ENCODE data around the gene IGFALS.
A peak's percentile ranks its signal among the peaks of the same experiment; 100 is the strongest.

IGFALS gene

DNA sequence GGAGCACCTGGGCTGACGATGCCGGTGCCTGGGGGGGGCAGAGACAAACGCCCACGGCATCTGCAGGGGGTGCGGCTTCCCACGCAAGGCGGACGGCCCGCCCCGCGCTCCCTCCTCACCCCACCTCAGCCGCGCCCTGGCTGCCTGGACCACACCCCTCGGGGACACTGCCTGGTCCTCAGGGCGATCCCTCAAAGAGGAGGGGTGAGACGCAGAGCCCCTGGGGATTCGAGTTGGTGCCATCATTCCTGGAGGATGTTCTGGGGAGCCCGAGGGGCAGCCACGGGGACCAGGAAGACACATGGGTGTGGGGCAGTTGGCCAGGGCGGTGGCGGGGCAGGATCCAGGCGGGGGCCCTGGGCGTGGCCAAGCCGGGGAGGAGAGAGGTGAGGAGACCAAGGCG is 3.9 kb downstream of the IGFALS start:
- no peak for DNase-seq (ENCODE audit: low spot score)

DNA sequence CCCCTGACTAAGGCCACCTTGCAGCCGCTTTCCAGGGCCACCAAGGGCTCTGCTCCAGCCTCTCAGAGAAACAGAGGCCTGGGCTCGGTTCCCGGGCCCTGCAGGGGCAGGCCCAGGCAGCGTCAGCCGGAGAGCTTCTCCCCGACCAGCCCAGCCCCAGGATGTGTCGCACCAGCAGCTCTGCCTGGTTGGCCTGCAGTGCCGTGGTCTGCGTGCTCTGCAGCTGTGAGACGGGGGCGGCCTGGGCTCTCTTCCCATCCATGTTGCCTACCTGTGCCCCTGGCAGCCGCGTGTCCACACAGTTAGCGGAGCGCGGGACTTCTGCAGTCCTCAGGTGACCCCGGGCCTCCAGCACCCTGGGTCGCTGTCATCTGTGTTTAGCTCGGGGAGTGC is 4.8 kb downstream of the IGFALS start:
- no peak for DNase-seq (ENCODE audit: low spot score)

DNA sequence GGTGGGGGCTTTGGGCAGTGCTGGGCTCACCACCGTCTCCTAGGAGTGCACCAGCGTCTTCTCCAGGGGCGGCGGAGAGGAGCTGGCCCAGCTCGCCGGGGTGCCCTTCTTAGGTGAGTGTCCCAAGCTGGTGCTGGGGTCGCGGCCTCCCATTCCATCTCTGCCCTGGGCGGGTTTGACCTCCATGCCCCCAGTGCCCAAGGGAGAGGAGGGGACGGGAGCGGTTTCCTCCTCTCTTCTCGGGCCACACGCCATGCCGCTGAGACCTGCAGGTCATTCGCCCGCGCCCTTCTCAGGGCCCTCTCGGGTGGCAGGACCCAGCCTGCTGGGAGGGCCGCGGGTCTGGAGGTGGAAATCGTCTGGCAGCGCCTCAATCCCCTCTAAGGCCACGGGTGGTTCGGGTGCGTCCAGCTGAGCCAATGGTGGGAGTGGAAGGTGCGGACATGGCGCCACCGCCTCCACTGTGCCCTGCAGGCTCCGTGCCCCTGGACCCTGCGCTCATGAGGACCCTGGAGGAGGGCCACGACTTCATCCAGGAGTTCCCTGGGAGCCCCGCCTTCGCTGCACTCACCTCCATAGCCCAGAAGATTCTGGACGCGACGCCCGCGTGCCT is 5.3 kb downstream of the IGFALS start:
- no peak for DNase-seq (ENCODE audit: low spot score)

DNA sequence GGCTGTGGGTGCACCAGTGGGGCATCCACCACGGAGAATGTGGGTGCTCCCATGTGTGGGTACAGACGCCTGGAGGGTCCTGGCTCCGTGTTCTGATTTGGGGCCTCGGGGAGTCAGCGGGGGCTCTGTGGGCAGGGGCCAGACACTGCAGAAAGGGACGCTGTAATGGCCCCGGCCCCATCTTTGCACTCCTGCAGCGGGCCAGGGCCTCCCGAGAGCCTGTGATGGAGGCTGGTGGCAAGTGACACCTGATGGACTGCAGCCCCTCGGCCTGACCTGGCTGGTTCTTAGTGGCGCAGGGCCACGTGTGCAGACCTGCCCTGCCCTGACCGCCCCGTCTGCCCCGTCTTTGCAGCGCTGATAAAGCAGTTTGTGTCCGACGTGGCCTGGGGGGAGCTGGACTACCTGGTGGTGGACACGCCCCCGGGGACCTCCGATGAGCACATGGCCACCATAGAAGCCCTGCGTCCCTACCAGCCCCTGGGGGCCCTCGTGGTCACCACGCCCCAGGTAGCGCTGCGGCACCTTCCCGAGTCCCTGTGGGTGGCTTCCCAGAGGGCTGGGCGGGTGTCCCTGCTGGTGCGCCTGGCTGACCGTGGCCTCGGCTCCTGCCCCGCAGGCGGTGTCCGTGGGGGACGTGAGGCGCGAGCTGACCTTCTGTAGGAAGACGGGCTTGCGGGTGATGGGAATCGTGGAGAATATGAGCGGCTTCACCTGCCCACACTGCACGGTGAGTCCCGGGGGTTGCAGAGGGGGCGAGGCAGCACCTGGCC is 6.0 kb downstream of the IGFALS start:
- no peak for DNase-seq (ENCODE audit: low spot score)

DNA sequence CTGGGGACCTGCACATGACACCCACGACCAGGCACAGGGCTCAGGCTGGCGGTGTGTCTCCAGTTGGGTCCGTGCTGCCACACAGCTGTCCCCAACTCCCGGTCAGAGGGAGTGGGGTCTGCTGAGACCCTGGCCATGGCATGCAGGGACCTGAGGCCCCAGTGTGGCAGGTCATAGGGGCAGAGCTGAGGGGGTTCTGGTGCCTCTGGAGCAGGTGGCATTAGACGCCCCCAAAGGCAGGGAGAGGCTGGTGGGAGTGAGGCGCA is 6.5 kb downstream of the IGFALS start:
- no peak for DNase-seq (ENCODE audit: low spot score)

DNA sequence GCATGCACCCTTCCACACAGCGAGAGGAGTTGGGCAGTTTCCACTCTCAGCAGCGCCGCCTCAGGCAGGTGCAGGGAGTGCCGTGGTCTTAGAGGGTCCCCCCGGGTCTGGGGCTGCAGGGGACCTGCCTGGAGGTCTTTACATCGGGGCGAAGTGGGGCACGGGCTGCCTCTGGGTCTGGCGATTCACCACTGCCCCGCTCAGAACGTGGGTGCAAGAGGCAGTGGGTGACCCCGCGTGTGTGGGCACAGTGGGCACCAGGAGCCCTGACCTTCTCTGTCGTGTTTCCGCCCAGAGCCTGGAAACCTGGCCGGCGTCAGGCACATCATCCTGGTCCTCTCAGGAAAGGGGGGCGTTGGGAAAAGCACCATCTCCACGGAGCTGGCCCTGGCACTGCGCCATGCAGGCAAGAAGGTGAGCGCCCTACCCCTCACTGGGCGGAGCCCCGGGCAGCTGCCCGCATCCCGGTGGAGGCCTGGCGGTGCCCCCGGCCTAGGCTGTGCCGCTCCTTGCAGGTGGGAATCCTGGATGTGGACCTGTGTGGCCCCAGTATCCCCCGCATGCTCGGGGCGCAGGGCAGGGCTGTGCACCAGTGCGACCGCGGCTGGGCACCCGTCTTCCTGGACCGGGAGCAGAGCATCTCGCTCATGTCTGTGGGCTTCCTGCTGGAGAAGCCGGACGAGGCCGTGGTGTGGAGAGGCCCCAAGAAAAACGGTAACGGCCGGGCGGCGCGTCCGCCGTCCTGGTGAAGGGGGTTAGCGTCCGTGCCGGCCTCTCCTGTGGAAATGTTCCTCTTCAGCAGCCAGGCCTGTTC is 7.1 kb downstream of the IGFALS start:
- DNase-seq (ENCODE audit: low spot score), result no peak

DNA sequence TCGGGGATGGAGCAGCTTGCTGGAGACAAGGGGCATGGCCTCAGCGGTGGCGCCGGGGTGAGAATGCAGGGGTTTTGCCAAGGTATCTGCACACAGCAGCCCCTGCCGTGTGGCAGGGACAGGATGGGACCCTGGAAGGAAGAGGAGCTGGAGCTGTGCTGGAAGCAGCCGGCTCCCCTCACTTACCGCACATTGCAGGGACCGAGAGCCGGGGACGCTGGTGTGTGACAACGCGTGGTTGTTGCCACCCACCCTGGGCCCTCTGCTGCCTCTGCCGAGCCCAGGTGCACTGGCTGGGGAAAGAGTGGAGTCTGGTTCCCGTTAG is 7.7 kb downstream of the IGFALS start:
- no peak for DNase-seq (ENCODE audit: low spot score)

DNA sequence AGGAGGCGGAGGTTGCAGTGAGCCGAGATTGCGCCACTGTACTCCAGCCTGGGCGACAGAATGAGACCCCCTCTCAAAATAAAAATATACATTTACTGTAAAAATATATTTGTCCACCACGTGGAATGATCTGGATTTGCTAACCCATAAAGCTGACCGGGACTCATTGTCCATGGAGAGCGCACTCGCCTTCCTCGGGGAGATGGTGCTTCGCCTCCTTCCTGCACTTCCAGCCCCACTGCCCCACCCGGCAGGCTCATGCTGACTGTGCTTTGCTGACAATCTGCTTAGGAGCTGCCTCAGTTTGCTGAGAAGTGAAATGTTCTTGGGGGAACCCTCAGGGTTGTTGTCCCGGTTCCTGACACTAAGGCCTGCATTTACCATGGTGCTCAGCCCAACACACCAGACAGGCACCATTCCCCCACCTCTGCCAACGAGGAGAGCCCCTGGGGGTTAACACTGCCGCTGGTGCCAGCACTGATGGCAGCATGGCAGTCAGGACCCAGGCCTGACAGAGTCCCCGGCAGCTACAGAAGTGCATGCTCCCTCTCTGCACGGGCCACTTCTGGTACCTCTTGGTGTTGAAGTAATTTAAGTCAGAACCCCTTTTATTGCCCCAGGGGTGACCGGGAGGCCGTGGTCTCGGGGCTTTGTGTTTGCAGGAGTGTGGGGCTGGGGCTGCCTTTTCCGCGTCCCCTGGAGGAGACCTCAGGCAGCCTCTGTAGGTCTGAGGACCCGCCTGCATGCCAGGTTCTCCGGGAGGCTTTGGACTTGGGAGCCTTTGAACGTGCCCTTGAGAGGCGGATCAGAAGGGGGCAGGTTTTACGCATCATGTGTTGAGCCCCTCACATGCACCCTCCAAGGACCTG is 8.3 kb downstream of the IGFALS start:
- DNase-seq (ENCODE audit: low spot score), result no peak

DNA sequence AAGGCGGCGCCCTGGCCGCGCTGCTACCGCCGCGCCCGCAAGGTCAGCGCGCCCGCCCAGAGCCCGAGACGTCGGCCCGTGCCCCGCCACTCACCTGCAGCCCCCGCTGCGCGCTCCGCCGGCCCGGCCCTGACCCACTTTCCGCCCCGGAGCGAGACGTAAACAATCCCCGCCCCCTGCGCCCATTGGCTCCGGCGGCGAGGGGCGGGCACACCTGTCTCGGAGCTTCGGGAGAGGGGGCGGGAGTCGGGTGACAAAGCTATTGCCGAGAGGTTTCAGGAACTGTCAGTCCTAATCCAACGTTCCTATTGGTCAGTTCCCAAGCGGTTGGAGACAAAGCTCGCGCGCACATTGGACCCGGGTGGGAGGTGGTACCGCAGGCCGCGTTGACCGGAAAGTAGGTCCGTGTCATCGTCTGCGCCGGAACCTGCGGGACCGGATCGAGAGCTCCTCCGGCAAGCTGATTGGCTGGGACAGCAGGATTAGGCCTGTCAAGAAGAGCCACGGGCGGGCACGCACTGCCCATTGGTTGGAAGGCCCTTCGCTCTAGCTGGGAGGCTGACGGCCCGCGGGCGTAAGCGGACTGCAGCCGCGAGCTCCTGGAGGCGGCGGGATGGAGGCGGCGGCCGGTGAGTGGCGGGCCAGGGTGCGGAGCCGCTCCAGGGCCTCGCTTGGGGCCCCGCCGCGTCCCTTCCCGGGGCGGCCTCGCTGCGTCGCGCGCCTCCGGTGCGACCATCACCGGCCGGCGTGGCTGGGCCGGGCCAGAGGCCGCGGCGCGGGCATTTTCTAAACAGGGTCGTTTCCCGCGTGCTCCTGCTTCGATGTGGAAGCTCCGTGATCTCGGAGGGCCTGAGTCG is 10.9 kb downstream of the IGFALS start, which contains the start of the genes NUBP2 and SPSB3:
TSS of gene NUBP2 (plus strand) at position 553 of the 857 bp plus-strand sequence. CDS start at position 614, 61 bp downstream.
TSS of gene SPSB3 (minus strand) at position 164 of the 857 bp plus-strand sequence. CDS start 1,088 bp downstream, outside the sequence.
- DNase-seq (ENCODE audit: low spot score), result peak; percentile 99

DNA sequence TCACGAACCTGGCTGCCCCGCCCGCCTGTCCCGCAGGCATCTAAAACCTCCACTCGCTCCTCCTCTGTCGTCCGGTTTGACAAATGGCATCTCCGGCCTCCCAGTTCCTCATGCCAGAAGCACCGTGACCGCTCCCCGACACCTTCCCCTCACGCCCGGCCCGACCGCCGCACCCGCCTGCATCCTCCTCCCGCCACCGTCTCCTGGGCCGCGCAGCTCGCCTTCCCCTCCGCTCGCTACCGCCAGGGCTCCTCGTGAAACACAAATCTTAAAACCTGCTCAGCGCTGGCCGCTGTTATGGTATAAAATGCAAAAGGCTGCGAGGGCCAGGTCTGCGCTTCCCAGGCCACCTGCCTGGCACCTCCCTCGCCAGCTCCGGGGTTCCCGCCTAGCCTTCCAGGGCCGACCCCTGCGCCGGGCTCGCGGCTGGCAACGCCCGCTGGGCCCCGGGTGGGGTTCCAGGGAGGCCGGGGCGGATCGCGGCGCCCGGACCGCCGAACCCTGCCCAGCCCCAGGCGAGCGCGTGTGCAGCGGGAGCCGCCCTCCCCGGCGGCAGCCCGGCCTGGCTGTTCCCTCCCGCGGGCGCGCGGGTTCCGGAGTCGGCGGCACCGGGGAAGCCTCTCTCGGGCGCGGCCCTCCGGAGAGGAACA is 11.6 kb downstream of the IGFALS start:
- DNase-seq (ENCODE audit: low spot score), result peak; percentile 65

DNA sequence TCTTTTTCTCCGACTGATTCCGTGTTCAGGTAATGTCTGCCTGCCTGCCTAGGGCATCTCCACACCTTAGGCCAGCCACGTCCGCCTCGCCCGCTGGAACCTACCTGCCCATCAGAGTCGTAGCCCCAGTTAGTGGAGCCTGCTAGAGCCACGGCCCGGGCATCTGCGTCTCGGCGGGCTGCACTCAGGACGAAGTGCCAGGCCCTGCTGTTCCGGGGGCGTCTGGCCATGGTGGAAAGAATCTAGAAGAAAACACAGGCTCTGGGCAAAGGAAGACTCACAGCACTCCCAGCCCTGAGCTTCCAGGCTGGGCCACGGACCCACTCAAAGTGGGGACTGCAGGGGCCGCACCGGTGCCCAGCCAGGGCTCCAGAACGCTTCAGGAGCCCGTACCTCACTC is 12.3 kb downstream of the IGFALS start:
- DNase-seq (ENCODE audit: low spot score), result no peak

DNA sequence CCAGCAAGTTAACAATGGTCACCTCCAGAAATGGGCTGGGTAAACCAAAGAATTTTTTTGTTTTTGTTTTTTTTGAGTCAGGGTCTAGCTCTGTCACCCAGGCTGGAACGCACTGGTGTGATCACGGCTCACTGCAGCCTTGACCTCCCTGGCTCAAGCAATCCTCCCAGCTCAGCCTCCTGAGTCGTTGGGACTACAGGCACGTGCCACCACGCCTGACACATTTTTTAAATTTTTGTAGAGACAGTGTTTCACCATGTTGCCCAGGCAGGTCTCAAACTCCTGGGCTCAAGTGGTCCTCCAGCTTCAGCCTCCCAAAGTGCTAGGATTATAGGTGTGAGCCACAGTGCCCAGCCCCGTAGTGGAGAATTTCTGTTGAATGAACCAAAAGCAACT is 12.8 kb downstream of the IGFALS start:
- DNase-seq (ENCODE audit: low spot score), result no peak

DNA sequence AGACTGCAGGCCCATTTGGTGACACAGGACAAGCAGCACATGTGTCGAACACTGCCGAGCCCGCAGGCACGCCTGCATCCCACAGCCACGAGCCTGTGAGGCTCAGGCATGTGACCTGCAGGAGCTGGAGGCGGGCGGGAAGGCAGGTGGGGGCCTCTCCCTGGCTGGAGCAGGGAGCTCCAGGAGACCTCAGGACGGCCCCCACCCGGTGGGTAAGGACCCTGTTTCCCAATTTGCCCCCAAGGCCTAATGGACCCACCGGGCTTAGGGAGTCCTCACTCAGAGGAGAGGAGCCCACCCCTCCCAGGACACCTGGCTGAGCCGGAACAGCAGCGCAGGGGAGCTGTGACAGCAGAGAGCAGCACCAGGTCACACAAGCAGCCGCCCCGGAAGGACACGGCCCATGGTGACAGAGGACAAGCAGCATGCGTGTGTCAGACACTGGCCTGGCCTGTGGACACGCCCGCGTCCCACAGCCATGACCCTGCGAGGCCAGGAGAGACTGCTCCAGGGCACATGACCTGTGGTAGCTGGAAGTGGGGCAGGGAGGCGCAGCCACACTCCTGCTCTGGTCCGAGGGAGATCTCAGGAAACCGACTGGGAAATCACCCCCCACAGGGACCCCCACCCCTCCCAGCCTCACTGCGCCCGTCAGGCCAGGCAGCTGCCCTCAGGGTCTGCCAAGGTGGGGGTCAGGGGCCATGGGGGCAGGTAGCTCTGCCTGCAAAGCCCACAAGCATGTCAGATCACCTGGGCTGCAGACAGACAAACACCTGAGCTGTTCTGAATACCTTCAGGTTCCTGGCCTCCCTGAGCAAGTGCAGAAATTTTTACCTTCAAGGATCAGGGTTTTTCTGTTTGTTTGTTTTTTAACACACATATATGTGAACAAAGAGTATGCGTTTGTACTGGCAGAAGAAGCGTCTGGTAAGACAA is 13.5 kb downstream of the IGFALS start:
- no peak for DNase-seq (ENCODE audit: low spot score)

DNA sequence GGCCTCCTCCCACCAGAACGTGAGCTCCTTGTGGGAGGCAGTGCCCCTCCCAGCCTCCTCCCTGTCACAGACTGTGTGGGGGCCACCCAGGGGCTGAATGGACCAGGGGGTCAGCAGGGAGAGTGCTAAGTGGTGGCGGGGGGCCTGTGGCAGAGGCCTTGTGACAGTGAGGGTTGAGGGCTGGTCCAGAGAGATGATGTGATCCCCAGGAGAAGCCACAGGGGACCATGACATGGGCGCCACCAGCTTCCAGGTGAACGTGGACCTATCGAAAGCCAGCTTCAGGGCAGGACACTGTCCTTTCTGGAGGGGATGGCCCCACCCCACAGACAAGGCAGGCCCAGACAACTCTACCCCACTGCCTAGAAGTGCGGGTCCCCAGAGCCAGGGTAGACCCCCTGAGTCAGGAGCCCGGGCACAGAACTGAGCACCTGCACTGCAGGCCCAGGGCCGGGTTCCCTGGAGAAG is 14.2 kb downstream of the IGFALS start:
- DNase-seq (ENCODE audit: low spot score), result no peak

DNA sequence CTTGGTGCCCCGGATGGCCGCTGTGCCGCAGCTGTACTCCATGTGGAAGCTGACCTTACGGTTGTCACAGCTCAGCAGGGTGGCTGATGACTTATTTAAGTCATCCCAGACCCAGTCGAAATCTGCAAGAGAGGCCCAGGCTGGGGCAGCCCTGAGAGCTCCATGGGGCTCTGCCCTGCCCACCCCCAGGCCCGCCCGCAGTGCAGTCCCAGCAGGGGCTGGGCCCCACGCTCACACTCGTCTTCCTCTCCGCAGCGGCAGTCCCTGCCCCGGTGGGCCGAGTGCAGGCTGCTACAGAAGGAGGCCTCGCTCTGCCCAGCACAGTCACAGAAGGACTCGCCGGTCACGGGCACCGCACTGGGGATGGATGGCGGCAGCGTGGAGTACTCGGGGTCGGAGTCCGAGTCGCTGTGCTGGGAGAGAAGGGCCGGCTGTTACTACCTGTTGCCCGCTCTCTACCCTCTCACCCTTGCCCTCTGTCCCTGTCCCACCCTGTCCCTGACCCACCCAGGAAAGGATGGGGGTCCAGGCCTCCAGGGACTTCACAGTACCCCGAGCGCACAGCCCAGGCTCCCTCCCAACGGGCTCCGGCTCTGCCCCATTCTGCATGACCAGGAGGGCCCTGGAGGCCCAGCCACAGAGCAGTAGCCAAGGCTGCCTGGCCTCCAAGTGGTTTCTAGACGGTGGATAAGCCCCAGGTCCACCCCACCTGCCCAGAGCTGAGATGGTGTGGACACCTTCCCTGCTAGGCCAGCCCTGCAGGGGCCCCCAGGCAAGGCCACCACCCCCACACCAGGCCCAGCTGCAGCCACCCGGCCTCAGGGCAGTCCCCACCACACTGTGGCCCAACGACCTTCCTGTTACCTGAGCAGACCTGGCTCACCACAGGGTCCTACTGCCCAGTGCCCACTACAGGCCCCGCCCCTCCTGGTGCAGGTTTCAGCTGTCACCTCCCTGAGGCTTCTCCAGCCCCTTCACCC is 15.0 kb downstream of the IGFALS start:
- DNase-seq (ENCODE audit: low spot score), result no peak

DNA sequence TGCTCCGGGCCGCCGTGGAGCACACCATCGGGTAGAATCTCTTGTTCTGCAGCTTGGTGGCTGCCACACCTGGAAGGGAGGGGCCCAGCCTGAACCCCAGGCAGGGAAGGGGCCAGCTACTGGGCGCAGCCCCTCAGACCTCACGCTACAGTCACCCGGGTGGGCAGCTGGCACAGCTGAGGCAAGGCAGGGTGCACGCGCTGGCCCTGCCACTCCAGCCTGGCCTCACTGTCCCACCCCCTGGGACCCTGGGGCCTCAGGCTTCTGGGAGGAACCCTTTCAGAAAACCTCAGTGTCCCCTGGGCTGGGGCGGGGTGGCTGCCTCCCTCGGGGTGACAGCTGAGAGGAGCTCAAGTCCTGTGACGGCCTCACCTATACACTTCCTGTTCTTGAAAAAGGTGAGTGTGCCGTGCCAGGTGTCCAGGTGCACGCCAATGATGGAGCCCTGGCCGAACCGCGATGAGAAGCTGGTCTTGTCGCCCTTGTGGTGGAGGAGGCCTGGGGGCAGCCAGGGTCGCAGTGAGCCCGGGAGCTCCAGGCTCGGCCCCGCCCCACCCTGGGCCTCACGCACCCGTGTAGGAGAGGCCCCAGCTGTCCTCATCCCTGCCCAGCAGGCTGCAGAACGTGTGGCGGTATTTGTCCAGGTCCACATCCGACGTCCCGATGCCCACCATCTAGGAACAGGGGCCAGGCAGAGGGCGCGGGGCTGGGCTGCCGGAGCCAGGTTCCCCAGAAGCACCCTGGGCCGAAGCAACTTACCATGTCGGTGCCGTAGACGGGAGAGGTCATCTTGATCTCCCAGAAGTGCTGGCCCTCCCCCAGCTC is 15.9 kb downstream of the IGFALS start:
- DNase-seq (ENCODE audit: low spot score), result no peak

DNA sequence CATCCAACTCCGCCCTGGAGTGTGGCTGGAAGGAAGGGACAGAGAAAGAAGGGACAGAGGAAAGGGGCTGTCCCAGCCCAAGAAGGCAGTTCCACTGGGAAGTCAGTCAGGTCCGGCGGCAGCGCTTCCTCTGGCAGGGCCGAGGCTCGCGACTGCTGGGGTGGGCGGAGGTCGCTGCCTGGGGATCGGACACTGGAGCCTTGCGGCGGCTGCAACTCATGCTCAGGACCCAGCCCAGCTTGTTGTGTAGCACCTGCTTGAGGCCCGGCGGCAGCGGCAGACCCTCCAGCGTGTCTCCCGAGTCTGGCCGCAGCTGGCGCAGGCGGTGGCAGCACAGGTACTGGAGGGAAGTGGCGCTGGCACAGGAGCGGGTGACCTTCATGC is 16.5 kb downstream of the IGFALS start:
- no peak for DNase-seq (ENCODE audit: low spot score)

DNA sequence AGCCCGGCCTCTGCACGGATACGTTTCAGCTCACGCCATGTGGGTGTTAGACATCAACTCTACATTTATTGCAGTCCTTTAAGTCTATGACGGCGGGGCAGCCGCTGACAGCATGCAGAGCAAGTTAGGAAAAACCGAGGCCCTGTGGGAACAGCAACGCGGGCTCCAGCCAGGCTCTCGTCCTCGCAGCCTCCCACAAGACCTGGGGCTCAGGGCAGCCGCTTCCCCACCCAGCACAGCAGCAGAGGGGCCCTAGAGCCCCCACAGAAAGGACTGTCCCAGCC is 16.9 kb downstream of the IGFALS start:
- DNase-seq (ENCODE audit: low spot score), result no peak

Measured in AG20443 (cell line).